Spleen (tissue), 11 donors: Measurements from ENCODE around the gene PLB1. TPM values are rescaled to one million over a fixed set of nuclear protein-coding genes. Genes with fewer than 3 reads are reported as not detected.

Experiments
- DNase-seq: peaks from one replicate; pipeline ENCODE4 v3.0.0-alpha.2; 2020
- H3K27ac ChIP-seq, 8 donors: fragments of 200-600 bp; sonication (generic) in 7 of 8; 1 replicate in 4 of 8; 2 replicates in 4 of 8; pipeline versions ENCODE4 v1.5.0 to v1.8.0; 2016 to 2021; ENCODE audit warnings: inconsistent platforms in 4 of 8, mild to moderate bottlenecking in 4 of 8, moderate library complexity in 1 of 8
- H3K27me3 ChIP-seq, 7 donors: fragments of 200-600 bp; sonication (generic) in 6 of 7; replicated peaks in 1 of 7; 1 replicate in 4 of 7; 2 replicates in 3 of 7; pipeline versions ENCODE4 v1.5.0 to v1.8.0; 2016 to 2021; ENCODE audit warnings: inconsistent platforms in 3 of 7, mild to moderate bottlenecking in 1 of 7
- H3K36me3 ChIP-seq, 6 donors: fragments of 200-600 bp; sonication (generic) in 5 of 6; 1 replicate in 4 of 6; 2 replicates in 2 of 6; pipeline versions ENCODE4 v1.5.0 to v1.8.0; 2016 to 2021; ENCODE audit warnings: inconsistent platforms in 2 of 6
- H3K4me1 ChIP-seq, 6 donors: fragments of 200-600 bp; sonication (generic) in 5 of 6; 1 replicate in 3 of 6; 2 replicates in 3 of 6; pipeline versions ENCODE4 v1.5.0 to v1.8.0; 2016 to 2021; ENCODE audit warnings: inconsistent platforms in 3 of 6
- H3K4me3 ChIP-seq, 8 donors: fragments of 200-600 bp; sonication (generic) in 7 of 8; 1 replicate in 4 of 8; 2 replicates in 4 of 8; pipeline versions ENCODE4 v1.5.0 to v1.8.0; 2016 to 2021; ENCODE audit warnings: inconsistent platforms in 4 of 8, mild to moderate bottlenecking in 4 of 8, moderate library complexity in 2 of 8
- H3K9me3 ChIP-seq, 8 donors: fragments of 200-600 bp; sonication (generic) in 7 of 8; 1 replicate in 4 of 8; 2 replicates in 4 of 8; pipeline versions ENCODE4 v1.5.0 to v1.8.0; 2016 to 2021; ENCODE audit warnings: inconsistent platforms in 4 of 8
- CTCF ChIP-seq, 11 experiments: fragments of 200-600 bp in 7 of 11; fragments of 450-650 bp in 4 of 11; sonication (generic) in 4 of 11; IDR thresholded peaks in 8 of 11; conservative IDR thresholded peaks in 3 of 11; 1 replicate in 7 of 11; 2 replicates in 4 of 11; pipeline versions ENCODE4 v1.4.0 to v1.8.0; 2016 to 2021; ENCODE audit warnings: antibody characterized with exemption in 11 of 11, inconsistent platforms in 4 of 11, mild to moderate bottlenecking in 1 of 11
- POLR2A ChIP-seq, 3 donors: fragments of 450-650 bp; IDR thresholded peaks; one replicate each; pipeline ENCODE4 v1.5.1; 2017; ENCODE audit warnings: antibody characterized with exemption in 3 of 3, mild to moderate bottlenecking in 1 of 3
- POLR2AphosphoS5 ChIP-seq, 3 donors: sonication (generic); formaldehyde crosslinking; IDR thresholded peaks; one replicate each; pipeline ENCODE4 v1.5.1; 2017; ENCODE audit warnings: antibody characterized with exemption in 3 of 3
- WGBS, 5 donors: extraction: QIAGEN DNeasy Blood & Tissue Kit in 3 of 5; methylation state at CpG; one replicate each; pipeline versions ENCODE4 v1.1.5 to v1.1.7; 2013 to 2018; 5-methylcytosine and 5-hydroxymethylcytosine counted together
- intact Hi-C: fragments of 100-400 bp; cut with DNase I; formaldehyde crosslinking; loops from one replicate; pipeline ENCODE4 v1.15.0; 2023; ENCODE audit warnings: low total_unique reads
- polyA plus RNA-seq, 3 donors: library from polyadenylated mRNA; stranded (reverse); fragments of 200-250 nt; gene quantifications; one replicate each; pipeline ENCODE4 v1.2.1, GENCODE V29; 2013
- total RNA-seq, 7 donors: library from RNA; depleted of rRNA in 3 of 7; stranded (reverse); fragments of >200 nt in 3 of 7; fragmentation: NEBNext Ultra II Directional in 4 of 7; extraction: Animal tissue kit (Norgen Biotek cat#: 25700) in 4 of 7; gene quantifications; one replicate each; pipeline versions ENCODE4 v1.1.0 to v1.2.1, GENCODE V29; 2016 to 2021
- donor health status: healthy with polysubstance abuse.
- donor health status: DM: no; HTN: no; CAD: no; lungs with moderate emphysema.
- donor health status: DM: no; HTN: no; CAD: no.
- donor health status: Bipolar disorder and iron deficiency.
- donor health status: healthy.
- donor health status: DM: no; HTN: no; CAD: no.
- donor health status: DM: yes; HTN: yes; CAD: no.

PLB1 gene
- total and polyA plus RNA-seq, 10 donors = 3.8 to 45.7 (median 13.9) TPM

- no peak for DNase-seq
- WGBS, 5 donors = 90 to 100% (median 93%) methylated on average over 3 of the region's 3 CpGs
- intact Hi-C loops = no loop called here
- H3K27me3 ChIP-seq = no peaks in the 10 kb centered on the region
- no peaks in the 10 kb centered on the region for H3K36me3 ChIP-seq
- TF ChIP-seq POLR2A (IDR thresholded peaks at IDR 0.05) = no peak
- no peak for TF ChIP-seq POLR2AphosphoS5 (IDR thresholded peaks at IDR 0.05)
- no peak for TF ChIP-seq CTCF (IDR thresholded peaks at IDR 0.05 in 8 of 11, conservative IDR thresholded peaks at IDR 0.05 in 3 of 11)
- peaks cover 0 to 13% (median 7%) of the 10 kb centered on the region in 6 donors for H3K4me1 ChIP-seq
- H3K9me3 ChIP-seq = no peaks in the 10 kb centered on the region
- no peak overlapping the region for H3K27ac ChIP-seq
- no peak overlapping the region for H3K4me3 ChIP-seq
Measured at GRCh38 chr2:28579606-28580005, 83.7 kb downstream of the PLB1 start.

GRCh38 chr2:28580078-28580477, 84.2 kb downstream of the PLB1 start:
- Histone ChIP-seq H3K4me1 (peaks cover 0 to 15% (median 7%) of the 10 kb centered on the region in 6 donors), H3K9me3 (no peaks in the 10 kb centered on the region), H3K36me3 (no peaks in the 10 kb centered on the region), H3K27me3 (no peaks in the 10 kb centered on the region), H3K4me3 (no peak overlapping the region), H3K27ac (no peak overlapping the region)
- no peak for DNase-seq
- 75 to 91% (median 83%) methylated on average over 5 of the region's 5 CpGs for WGBS, 5 donors
- intact Hi-C loops = no loop called here
- no peak for TF ChIP-seq POLR2A (IDR thresholded peaks at IDR 0.05)
- TF ChIP-seq POLR2AphosphoS5 (IDR thresholded peaks at IDR 0.05) = no peak
- no peak for TF ChIP-seq CTCF (IDR thresholded peaks at IDR 0.05 in 8 of 11, conservative IDR thresholded peaks at IDR 0.05 in 3 of 11)

GRCh38 chr2:28581312-28581711, 85.5 kb downstream of the PLB1 start:
- 90 to 97% (median 95%) methylated on average over 4 of the region's 4 CpGs for WGBS, 5 donors

GRCh38 chr2:28582152-28582551, 86.3 kb downstream of the PLB1 start:
- Histone ChIP-seq H3K27me3 (no peaks in the 10 kb centered on the region), H3K4me1 (peaks cover 2 to 24% (median 12%) of the 10 kb centered on the region in 6 donors), H3K4me3 (no peak overlapping the region), H3K27ac (no peak overlapping the region), H3K36me3 (no peaks in the 10 kb centered on the region), H3K9me3 (no peaks in the 10 kb centered on the region)
- TF ChIP-seq POLR2AphosphoS5 (IDR thresholded peaks at IDR 0.05) (no peak), POLR2A (IDR thresholded peaks at IDR 0.05) (no peak), CTCF (IDR thresholded peaks at IDR 0.05 in 8 of 11, conservative IDR thresholded peaks at IDR 0.05 in 3 of 11) (no peak)
- intact Hi-C loops = no loop called here
- 80 to 88% (median 83%) methylated on average over 6 of the region's 6 CpGs for WGBS, 5 donors
- no peak for DNase-seq

More at GRCh38 chr2:28581312-28581711, 85.5 kb downstream of the PLB1 start:
- Histone ChIP-seq H3K9me3 (no peaks in the 10 kb centered on the region), H3K4me1 (peaks cover 0 to 16% (median 7%) of the 10 kb centered on the region in 6 donors), H3K4me3 (no peak overlapping the region), H3K36me3 (no peaks in the 10 kb centered on the region), H3K27me3 (no peaks in the 10 kb centered on the region), H3K27ac (no peak overlapping the region)
- intact Hi-C loops = no loop called here
- no peak for DNase-seq
- TF ChIP-seq CTCF (IDR thresholded peaks at IDR 0.05 in 8 of 11, conservative IDR thresholded peaks at IDR 0.05 in 3 of 11) (no peak), POLR2A (IDR thresholded peaks at IDR 0.05) (no peak), POLR2AphosphoS5 (IDR thresholded peaks at IDR 0.05) (no peak)
